Testis (tissue), 2 donors: Measurements from ENCODE around the gene PAX7.

Experiments used
- POLR2A ChIP-seq: fragments of 450-650 bp; IDR thresholded peaks from one replicate; pipeline ENCODE4 v1.6.1; 2017; ENCODE audit warnings: antibody characterized with exemption, mild to moderate bottlenecking, moderate library complexity
- TF ChIP-seq, protein P1 (sequence below), 3 experiments: fragments of 450-650 bp in 2 of 3; fragments of 200-600 bp in 1 of 3; sonication (generic) in 1 of 3; IDR thresholded peaks; one replicate each; pipeline ENCODE4 v1.5.1; 2016 to 2019; ENCODE audit warnings: antibody characterized with exemption in 3 of 3, mild to moderate bottlenecking in 2 of 3, moderate library complexity in 1 of 3

DNA sequence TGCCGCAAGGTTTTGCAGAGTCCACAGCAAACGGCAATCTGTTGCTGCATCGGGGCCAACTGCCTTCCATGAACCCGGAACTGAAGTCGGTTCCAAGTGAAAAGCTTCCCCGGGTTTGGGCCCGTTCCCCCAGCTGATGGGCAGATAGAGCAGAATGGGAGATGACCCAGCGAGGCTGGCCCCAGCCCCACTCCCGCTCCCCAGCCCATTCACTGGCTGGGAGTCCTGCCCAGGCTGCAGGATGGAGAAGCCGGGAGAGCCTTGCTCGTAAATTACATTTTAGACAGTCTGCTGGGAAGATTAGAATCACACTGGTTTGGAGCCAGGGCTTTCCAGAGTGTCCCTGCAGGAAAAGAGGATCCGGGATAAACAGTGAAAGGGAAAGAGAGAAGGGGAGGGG, 31.6 kb upstream of the PAX7 start:
- TF ChIP-seq, protein P1, sequence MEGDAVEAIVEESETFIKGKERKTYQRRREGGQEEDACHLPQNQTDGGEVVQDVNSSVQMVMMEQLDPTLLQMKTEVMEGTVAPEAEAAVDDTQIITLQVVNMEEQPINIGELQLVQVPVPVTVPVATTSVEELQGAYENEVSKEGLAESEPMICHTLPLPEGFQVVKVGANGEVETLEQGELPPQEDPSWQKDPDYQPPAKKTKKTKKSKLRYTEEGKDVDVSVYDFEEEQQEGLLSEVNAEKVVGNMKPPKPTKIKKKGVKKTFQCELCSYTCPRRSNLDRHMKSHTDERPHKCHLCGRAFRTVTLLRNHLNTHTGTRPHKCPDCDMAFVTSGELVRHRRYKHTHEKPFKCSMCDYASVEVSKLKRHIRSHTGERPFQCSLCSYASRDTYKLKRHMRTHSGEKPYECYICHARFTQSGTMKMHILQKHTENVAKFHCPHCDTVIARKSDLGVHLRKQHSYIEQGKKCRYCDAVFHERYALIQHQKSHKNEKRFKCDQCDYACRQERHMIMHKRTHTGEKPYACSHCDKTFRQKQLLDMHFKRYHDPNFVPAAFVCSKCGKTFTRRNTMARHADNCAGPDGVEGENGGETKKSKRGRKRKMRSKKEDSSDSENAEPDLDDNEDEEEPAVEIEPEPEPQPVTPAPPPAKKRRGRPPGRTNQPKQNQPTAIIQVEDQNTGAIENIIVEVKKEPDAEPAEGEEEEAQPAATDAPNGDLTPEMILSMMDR (IDR thresholded peaks at IDR 0.05), result no peak
- no peak for TF ChIP-seq POLR2A
